Glutamatergic neuron (in vitro differentiated cells): ENCODE results near the gene COTL1. TPM values are rescaled to one million over a fixed set of nuclear protein-coding genes. Genes with fewer than 3 reads are reported as not detected.
A peak's percentile ranks its signal among the peaks of the same experiment; 100 is the strongest.

Experiments
- DNase-seq: peaks from one replicate; pipeline ENCODE4 v3.0.0; 2022
- H3K27ac Mint-ChIP-seq: one replicate; pipeline ENCODE4 v1.8.0; 2020; ENCODE audit warnings: mild to moderate bottlenecking, mixed read lengths, inconsistent platforms; ENCODE audit not compliant: unreplicated experiment
- H3K27me3 Mint-ChIP-seq: one replicate; pipeline ENCODE4 v1.8.0; 2020; ENCODE audit warnings: mild to moderate bottlenecking, moderate library complexity, mixed read lengths, inconsistent platforms; ENCODE audit not compliant: unreplicated experiment
- H3K36me3 Mint-ChIP-seq: one replicate; pipeline ENCODE4 v1.8.0; 2020; ENCODE audit warnings: mild to moderate bottlenecking, mixed read lengths, inconsistent platforms; ENCODE audit not compliant: unreplicated experiment
- H3K4me1 Mint-ChIP-seq: one replicate; pipeline ENCODE4 v1.8.0; 2020; ENCODE audit warnings: mild to moderate bottlenecking, low read depth, mixed read lengths, inconsistent platforms; ENCODE audit not compliant: unreplicated experiment
- H3K4me3 Mint-ChIP-seq: one replicate; pipeline ENCODE4 v1.8.0; 2020; ENCODE audit warnings: mild to moderate bottlenecking, mixed read lengths, inconsistent platforms; ENCODE audit not compliant: unreplicated experiment
- H3K9me3 Mint-ChIP-seq: one replicate; pipeline ENCODE4 v1.8.0; 2020; ENCODE audit warnings: mild to moderate bottlenecking, moderate library complexity, mixed read lengths, inconsistent platforms; ENCODE audit not compliant: unreplicated experiment
- CTCF ChIP-seq: fragments of 200-600 bp; sonication (generic); IDR thresholded peaks from one replicate; pipeline ENCODE4 v1.5.0; 2021; ENCODE audit not compliant: partially characterized antibody, unreplicated experiment
- total RNA-seq: library from RNA; stranded (reverse); fragmentation: NEBNext Ultra II Directional; extraction: Animal tissue kit (Norgen Biotek cat#: 25700); gene quantifications from one replicate; pipeline ENCODE4 v1.2.1, GENCODE V29; 2021; ENCODE audit not compliant: unreplicated experiment

The COTL1 gene
- total RNA-seq, 1 donor from 2014 or later, result 545 TPM

DNA sequence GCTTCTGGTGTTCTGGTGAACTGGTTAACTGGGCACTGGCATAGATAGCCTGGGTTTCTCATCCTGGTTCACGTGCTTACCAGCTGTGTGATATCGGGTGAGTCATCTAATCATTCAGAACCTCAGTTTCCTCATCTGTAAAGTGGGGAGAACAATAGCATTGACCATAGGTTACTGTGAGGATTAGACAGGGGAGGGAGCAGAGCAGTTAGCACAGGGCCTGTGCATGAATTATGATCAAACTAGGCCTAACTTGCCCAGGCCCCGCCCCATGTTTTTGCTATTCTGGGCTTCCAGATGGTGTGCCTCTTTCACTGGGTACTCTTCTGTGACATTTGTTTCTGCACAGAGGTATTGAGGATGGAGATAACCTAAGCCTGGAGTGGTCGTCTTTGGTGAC is 25.8 kb upstream of the COTL1 start:
- TF ChIP-seq CTCF, result no peak
- Mint-ChIP-seq H3K36me3 (peaks cover 12% of the 10 kb centered on the region), H3K9me3 (peaks cover 15% of the 10 kb centered on the region), H3K4me1 (peaks cover 28% of the 10 kb centered on the region), H3K27ac (peak overlapping the region; percentile 84), H3K27me3 (peaks cover 5% of the 10 kb centered on the region), H3K4me3 (no peak overlapping the region)
- DNase-seq, result no peak

DNA sequence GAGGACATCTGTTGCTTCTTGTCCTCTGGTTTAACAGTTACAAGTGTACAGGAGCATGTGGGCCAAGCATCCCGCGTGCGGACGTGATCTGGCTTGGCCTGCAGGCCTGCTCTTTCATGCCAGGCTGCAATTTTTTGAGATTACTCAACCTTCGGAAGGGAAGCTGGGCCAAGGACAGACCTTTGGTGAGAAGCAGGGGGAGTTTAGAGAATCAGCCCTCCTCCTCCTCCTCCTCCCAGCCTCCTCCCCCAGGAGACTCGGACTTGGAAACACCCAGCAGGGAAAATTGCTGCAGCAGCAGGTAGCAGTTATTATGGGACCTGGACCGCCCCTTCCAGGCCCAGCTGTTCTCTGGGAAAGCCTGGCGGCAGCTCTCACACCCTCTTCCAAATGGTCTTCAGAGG is 25.3 kb upstream of the COTL1 start:
- peaks cover 12% of the 10 kb centered on the region for H3K36me3 Mint-ChIP-seq

GRCh38 chr16:84641643-84642358 is 23.9 kb upstream of the COTL1 start:
- Mint-ChIP-seq H3K4me1 (peaks cover 26% of the 10 kb centered on the region), H3K9me3 (peaks cover 12% of the 10 kb centered on the region), H3K27ac (no peak overlapping the region), H3K4me3 (no peak overlapping the region), H3K27me3 (no peaks in the 10 kb centered on the region), H3K36me3 (peaks cover 6% of the 10 kb centered on the region)
- no peak for TF ChIP-seq CTCF
- no peak for DNase-seq

More for the DNA sequence above, 25.3 kb upstream of the COTL1 start:
- peak; percentile 33 for DNase-seq
- Mint-ChIP-seq H3K9me3 (peaks cover 15% of the 10 kb centered on the region), H3K27me3 (peaks cover 5% of the 10 kb centered on the region), H3K4me3 (no peak overlapping the region), H3K27ac (no peak overlapping the region), H3K4me1 (peaks cover 28% of the 10 kb centered on the region)
- no peak for TF ChIP-seq CTCF

DNA sequence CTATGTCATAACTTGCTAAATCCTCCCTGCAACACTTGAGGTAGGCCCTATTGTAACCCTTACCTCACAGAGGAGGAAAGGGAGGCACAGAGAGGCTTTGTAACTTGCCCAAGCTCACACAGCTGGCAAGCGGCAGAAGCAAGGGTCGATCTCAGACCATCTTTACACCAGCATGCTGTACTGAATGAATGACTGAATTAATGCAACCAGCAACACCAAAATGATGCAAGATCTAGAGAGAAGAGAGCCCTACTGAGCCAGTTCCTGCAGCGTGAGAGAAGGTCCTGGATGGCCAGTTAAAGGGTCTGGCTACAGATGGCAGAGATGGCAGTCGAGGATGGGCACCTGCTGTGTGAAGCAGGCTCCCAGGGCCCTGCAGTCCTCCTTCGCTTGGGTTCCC is 22.3 kb upstream of the COTL1 start:
- no peaks in the 10 kb centered on the region for H3K27me3 Mint-ChIP-seq
- peaks cover 6% of the 10 kb centered on the region for H3K36me3 Mint-ChIP-seq
- peaks cover 13% of the 10 kb centered on the region for H3K9me3 Mint-ChIP-seq
- peak overlapping the region; percentile 28 for H3K4me3 Mint-ChIP-seq
- no peak for TF ChIP-seq CTCF
- H3K27ac Mint-ChIP-seq, result no peak overlapping the region
- DNase-seq, result no peak
- peaks cover 26% of the 10 kb centered on the region for H3K4me1 Mint-ChIP-seq

DNA sequence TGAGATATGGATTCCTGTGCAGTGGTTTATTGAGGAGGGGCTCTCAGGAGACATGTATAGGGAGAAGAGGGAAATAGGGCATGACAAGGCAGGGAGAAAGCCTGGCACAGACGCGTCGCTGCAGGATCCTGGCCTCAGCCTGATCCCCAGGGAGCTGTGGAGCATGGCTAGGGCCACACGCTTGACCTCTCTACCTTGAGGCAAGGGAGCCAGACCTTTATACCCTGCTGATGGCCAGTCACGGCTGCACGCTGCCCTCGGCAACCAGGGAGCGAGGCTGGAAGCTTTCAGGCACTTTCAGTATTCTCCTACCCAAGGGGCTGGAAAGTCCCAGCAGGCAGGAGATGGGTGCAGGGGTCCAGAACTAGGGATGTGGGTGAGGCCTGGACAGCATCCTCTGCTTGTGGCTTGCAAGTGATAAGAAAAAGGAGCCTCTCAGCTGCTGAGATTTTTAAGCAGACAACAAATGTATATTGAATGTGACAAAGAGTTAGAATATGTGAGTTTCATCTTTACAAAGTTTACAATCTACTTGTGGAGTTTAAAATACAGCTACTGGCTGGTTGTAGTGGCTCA is 20.4 kb upstream of the COTL1 start:
- Mint-ChIP-seq H3K9me3 (peaks cover 11% of the 10 kb centered on the region), H3K27ac (no peak overlapping the region), H3K36me3 (peaks cover 6% of the 10 kb centered on the region), H3K4me1 (peaks cover 15% of the 10 kb centered on the region), H3K27me3 (no peaks in the 10 kb centered on the region), H3K4me3 (no peak overlapping the region)
- TF ChIP-seq CTCF, result no peak
- DNase-seq, result no peak
